Activated T-cell treated with anti-CD3 and anti-CD28 coated beads, Interleukin-2, amount 50 U/mL, for 4 hours (primary cell): Measurements from ENCODE around the gene IFI6. TPM values are rescaled to one million over a fixed set of nuclear protein-coding genes. Genes with fewer than 3 reads are reported as not detected.
A peak's percentile ranks its signal among the peaks of the same experiment; 100 is the strongest.
"Not testable (repeated sequence)": the region's sequence is repeated elsewhere in the genome, so short reads cannot be mapped to it uniquely, and the experiment has no call there.

Experiments used
- ATAC-seq, 2 donors: fragments of 200-7000 bp; cut with Tn5 transposase; one replicate each; pipeline ENCODE4 v1.10.0; 2021
- DNase-seq: peaks from one replicate; pipeline ENCODE4 v3.0.0-alpha.2; 2020
- H3K27me3 Mint-ChIP-seq: one replicate; pipeline ENCODE4 v1.8.0; 2021; ENCODE audit warnings: low read depth, mixed read lengths
- H3K36me3 Mint-ChIP-seq: one replicate; pipeline ENCODE4 v1.8.0; 2022; ENCODE audit warnings: mixed read lengths; ENCODE audit not compliant: insufficient read depth
- H3K4me1 Mint-ChIP-seq: one replicate; pipeline ENCODE4 v1.8.0; 2021; ENCODE audit warnings: low read depth, mixed read lengths
- H3K4me3 Mint-ChIP-seq: one replicate; pipeline ENCODE4 v1.8.0; 2021; ENCODE audit warnings: mild to moderate bottlenecking, moderate library complexity, mixed read lengths
- H3K9me3 Mint-ChIP-seq: one replicate; pipeline ENCODE4 v1.8.0; 2021; ENCODE audit warnings: mixed read lengths
- total RNA-seq, 3 donors: library from RNA; stranded (reverse); gene quantifications; one replicate each; pipeline ENCODE4 v1.2.1, GENCODE V29; 2021

IFI6 gene
- total RNA-seq, 3 donors from 2014 or later, result 9.1 to 18.9 (median 15.4) TPM

GRCh38 chr1:27686223-27686990, 14.4 kb upstream of the IFI6 start:
- DNase-seq (no peak), ATAC-seq (no peak)
- no peak overlapping the region for H3K4me3 Mint-ChIP-seq
- H3K4me1 Mint-ChIP-seq, result peaks cover 4% of the 10 kb centered on the region
- H3K27me3 Mint-ChIP-seq, result no peaks in the 10 kb centered on the region
- peaks cover 8% of the 10 kb centered on the region for H3K9me3 Mint-ChIP-seq
- no peaks in the 10 kb centered on the region for H3K36me3 Mint-ChIP-seq

- Mint-ChIP-seq H3K4me1 (no peaks in the 10 kb centered on the region), H3K9me3 (peaks cover 11% of the 10 kb centered on the region), H3K36me3 (no peaks in the 10 kb centered on the region), H3K27me3 (no peaks in the 10 kb centered on the region), H3K4me3 (no peak overlapping the region)
- DNase-seq (no peak), ATAC-seq (no peak)
Observed at GRCh38 chr1:27684176-27684575, 12.2 kb upstream of the IFI6 start.

- Mint-ChIP-seq H3K36me3 (no peaks in the 10 kb centered on the region), H3K27me3 (no peaks in the 10 kb centered on the region), H3K4me1 (no peaks in the 10 kb centered on the region), H3K4me3 (no peak overlapping the region), H3K9me3 (peaks cover 11% of the 10 kb centered on the region)
- no peak for DNase-seq
- ATAC-seq, result no peak
Observed at GRCh38 chr1:27682351-27682944, 10.5 kb upstream of the IFI6 start.

GRCh38 chr1:27681580-27681979, 9.6 kb upstream of the IFI6 start:
- not testable (repeated sequence) for ATAC-seq, DNase-seq

GRCh38 chr1:27680225-27680791, 8.3 kb upstream of the IFI6 start:
- not testable (repeated sequence) for H3K4me1 Mint-ChIP-seq, ATAC-seq, H3K4me3 Mint-ChIP-seq, H3K36me3 Mint-ChIP-seq, DNase-seq, H3K27me3 Mint-ChIP-seq
- peaks cover 11% of the 10 kb centered on the region for H3K9me3 Mint-ChIP-seq

More at GRCh38 chr1:27681580-27681979, 9.6 kb upstream of the IFI6 start:
- H3K9me3 Mint-ChIP-seq, result peaks cover 11% of the 10 kb centered on the region
- not testable (repeated sequence) for H3K4me3 Mint-ChIP-seq, H3K4me1 Mint-ChIP-seq, H3K36me3 Mint-ChIP-seq, H3K27me3 Mint-ChIP-seq

- Mint-ChIP-seq H3K4me3 (no peak overlapping the region), H3K4me1 (no peaks in the 10 kb centered on the region), H3K27me3 (no peaks in the 10 kb centered on the region), H3K36me3 (no peaks in the 10 kb centered on the region), H3K9me3 (peaks cover 11% of the 10 kb centered on the region)
- ATAC-seq (no peak), DNase-seq (no peak)
Observed at GRCh38 chr1:27678747-27679146, 6.8 kb upstream of the IFI6 start.

GRCh38 chr1:27676410-27676809, 4.4 kb upstream of the IFI6 start:
- Mint-ChIP-seq H3K4me3 (no peak overlapping the region), H3K9me3 (peaks cover 3% of the 10 kb centered on the region), H3K27me3 (no peaks in the 10 kb centered on the region), H3K4me1 (peaks cover 13% of the 10 kb centered on the region), H3K36me3 (no peaks in the 10 kb centered on the region)
- ATAC-seq (no peak), DNase-seq (no peak)

GRCh38 chr1:27672750-27673112, 739 bp upstream of the IFI6 start:
- H3K4me3 Mint-ChIP-seq, result no peak overlapping the region

GRCh38 chr1:27669876-27670275, 2.1 kb downstream of the IFI6 start:
- Mint-ChIP-seq H3K27me3 (no peaks in the 10 kb centered on the region), H3K4me1 (peaks cover 37% of the 10 kb centered on the region), H3K9me3 (no peaks in the 10 kb centered on the region), H3K4me3 (peak overlapping the region; percentile 77), H3K36me3 (peaks cover 7% of the 10 kb centered on the region)
- DNase-seq (no peak), ATAC-seq (no peak)

More at GRCh38 chr1:27672750-27673112, 739 bp upstream of the IFI6 start:
- peaks cover 1% of the 10 kb centered on the region for H3K36me3 Mint-ChIP-seq
- H3K27me3 Mint-ChIP-seq, result no peaks in the 10 kb centered on the region
- ATAC-seq (no peak), DNase-seq (no peak)
- H3K4me1 Mint-ChIP-seq, result peaks cover 37% of the 10 kb centered on the region
- H3K9me3 Mint-ChIP-seq, result no peaks in the 10 kb centered on the region

- Mint-ChIP-seq H3K36me3 (peaks cover 7% of the 10 kb centered on the region), H3K27me3 (no peaks in the 10 kb centered on the region), H3K4me1 (peaks cover 37% of the 10 kb centered on the region), H3K4me3 (peak overlapping the region; percentile 77), H3K9me3 (no peaks in the 10 kb centered on the region)
- ATAC-seq (peak; percentile 58 to 61), DNase-seq (peak; percentile 91)
Observed at GRCh38 chr1:27668808-27669723, 2.9 kb downstream of the IFI6 start.

- no peak for DNase-seq
- peaks cover 7% of the 10 kb centered on the region for H3K36me3 Mint-ChIP-seq
- ATAC-seq, result no peak
- H3K4me1 Mint-ChIP-seq, result peaks cover 38% of the 10 kb centered on the region
- H3K27me3 Mint-ChIP-seq, result no peaks in the 10 kb centered on the region
- H3K9me3 Mint-ChIP-seq, result no peaks in the 10 kb centered on the region
- no peak overlapping the region for H3K4me3 Mint-ChIP-seq
Observed at GRCh38 chr1:27668121-27668807, 3.7 kb downstream of the IFI6 start.

- H3K27me3 Mint-ChIP-seq, result no peaks in the 10 kb centered on the region
- H3K9me3 Mint-ChIP-seq, result no peaks in the 10 kb centered on the region
- peaks cover 42% of the 10 kb centered on the region for H3K4me1 Mint-ChIP-seq
- no peak for DNase-seq
- no peak for ATAC-seq
- H3K36me3 Mint-ChIP-seq, result peaks cover 7% of the 10 kb centered on the region
- no peak overlapping the region for H3K4me3 Mint-ChIP-seq
Observed at GRCh38 chr1:27666791-27667254, 5.2 kb downstream of the IFI6 start.

- peaks cover 7% of the 10 kb centered on the region for H3K36me3 Mint-ChIP-seq
- peaks cover 42% of the 10 kb centered on the region for H3K4me1 Mint-ChIP-seq
- no peaks in the 10 kb centered on the region for H3K27me3 Mint-ChIP-seq
- H3K9me3 Mint-ChIP-seq, result no peaks in the 10 kb centered on the region
- no peak for ATAC-seq
- DNase-seq, result no peak
- no peak overlapping the region for H3K4me3 Mint-ChIP-seq
Observed at GRCh38 chr1:27666294-27666693, 5.7 kb downstream of the IFI6 start.
